Measurements from ENCODE around the gene COPZ1. TPM values are rescaled to one million over a fixed set of nuclear protein-coding genes. Genes with fewer than 3 reads are reported as not detected.
"Not testable (repeated sequence)": the region's sequence is repeated elsewhere in the genome, so short reads cannot be mapped to it uniquely, and the experiment has no call there.

The COPZ1 gene, protein sequence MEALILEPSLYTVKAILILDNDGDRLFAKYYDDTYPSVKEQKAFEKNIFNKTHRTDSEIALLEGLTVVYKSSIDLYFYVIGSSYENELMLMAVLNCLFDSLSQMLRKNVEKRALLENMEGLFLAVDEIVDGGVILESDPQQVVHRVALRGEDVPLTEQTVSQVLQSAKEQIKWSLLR
- total RNA-seq (2012; rRNA removed) = 109 and 115 TPM in 2 replicates

DNA sequence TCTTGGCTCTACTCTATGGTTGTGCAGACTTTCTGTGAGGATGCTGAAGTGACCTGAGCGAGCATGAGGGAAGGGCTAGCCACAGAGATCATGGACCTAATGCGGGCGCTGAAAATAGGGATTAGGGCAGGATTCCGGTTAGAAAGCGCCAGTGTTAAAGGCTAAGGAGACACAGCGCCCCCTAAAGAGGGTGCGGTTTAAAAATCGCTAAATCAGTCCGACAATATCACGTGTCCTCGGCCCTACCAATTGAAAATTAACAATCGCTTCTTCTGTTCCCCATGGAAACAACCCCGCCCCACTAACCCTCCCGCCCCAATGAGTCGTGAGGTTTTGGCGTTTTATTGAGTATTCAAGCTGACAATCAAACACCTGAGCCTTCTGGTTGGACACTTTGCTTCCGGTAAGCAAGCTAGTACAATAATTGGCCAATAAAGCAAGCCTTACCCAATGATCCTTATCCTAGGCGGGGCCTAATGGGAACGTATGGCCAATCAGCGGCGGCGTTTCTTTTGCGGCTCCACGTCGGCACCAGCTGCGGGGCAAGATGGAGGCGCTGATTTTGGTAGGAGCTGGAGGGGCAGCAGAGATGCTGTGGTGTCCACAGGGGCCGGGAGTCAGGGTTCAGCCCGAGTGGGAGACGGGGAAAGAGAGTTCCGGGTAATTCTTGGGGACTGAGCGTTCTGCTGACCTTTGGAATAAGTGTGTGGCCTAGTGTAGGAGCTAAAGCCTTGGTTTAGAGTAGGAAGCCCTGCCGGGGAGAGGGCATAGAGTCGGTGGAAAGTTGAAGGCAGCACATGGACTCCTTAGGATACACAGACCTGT, at the start of gene COPZ1:
Gene COPZ1, plus strand, starts transcription at position 515 of the 825 bp plus-strand sequence. Its CDS starts 33 bp downstream, at position 548.
- Histone ChIP-seq H3K4me1 (ENCODE audit: control insufficient read depth, insufficient read depth, low read length) (peaks cover 31% of the 10 kb centered on the region), H3K36me3 (ENCODE audit: insufficient read depth, low read length) (peaks cover 4% of the 10 kb centered on the region), H3K9ac (ENCODE audit: low read depth, low read length) (peak within 1 kb of the TSS; percentile 92), H3K27me3 (ENCODE audit: control insufficient read depth, insufficient read depth, low read length) (no peaks in the 10 kb centered on the region), H3K4me3 (ENCODE audit: low read length) (peak within 1 kb of the TSS; percentile 78), H3K9me3 (replicated peaks; ENCODE audit: low read length) (no peaks in the 10 kb centered on the region), H3K4me2 (ENCODE audit: low read length) (peak within 1 kb of the TSS; percentile 81)

DNA sequence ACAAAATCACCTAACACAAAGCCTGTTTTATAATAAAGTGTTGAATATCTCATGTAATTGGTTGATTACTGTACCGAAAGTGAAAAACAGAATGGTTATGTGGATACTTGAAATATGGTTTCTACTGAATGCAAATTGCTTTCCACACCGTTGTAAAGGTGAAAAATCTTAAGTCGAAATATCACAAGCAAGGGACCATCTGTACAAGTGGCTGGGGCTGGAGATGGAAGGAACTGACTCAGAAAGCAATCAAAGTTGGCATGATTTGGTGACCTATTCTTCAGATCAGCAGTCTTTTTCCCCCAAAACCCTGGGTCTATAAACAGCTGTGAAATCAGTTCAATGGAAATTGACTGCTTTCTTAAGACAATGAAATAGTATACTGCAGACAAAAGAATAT, 48.6 kb upstream of the COPZ1 start:
- no peak overlapping the region for H3K4me3 ChIP-seq (ENCODE audit: low read length)
- H3K9me3 ChIP-seq (replicated peaks; ENCODE audit: low read length) = no peaks in the 10 kb centered on the region
- H3K27me3 ChIP-seq (ENCODE audit: control insufficient read depth, insufficient read depth, low read length) = no peaks in the 10 kb centered on the region
- H3K4me1 ChIP-seq (ENCODE audit: control insufficient read depth, insufficient read depth, low read length) = peaks cover 10% of the 10 kb centered on the region
- H3K9ac ChIP-seq (ENCODE audit: low read depth, low read length) = no peak overlapping the region
- H3K36me3 ChIP-seq (ENCODE audit: insufficient read depth, low read length) = peaks cover 16% of the 10 kb centered on the region
- H3K4me2 ChIP-seq (ENCODE audit: low read length) = no peak overlapping the region

DNA sequence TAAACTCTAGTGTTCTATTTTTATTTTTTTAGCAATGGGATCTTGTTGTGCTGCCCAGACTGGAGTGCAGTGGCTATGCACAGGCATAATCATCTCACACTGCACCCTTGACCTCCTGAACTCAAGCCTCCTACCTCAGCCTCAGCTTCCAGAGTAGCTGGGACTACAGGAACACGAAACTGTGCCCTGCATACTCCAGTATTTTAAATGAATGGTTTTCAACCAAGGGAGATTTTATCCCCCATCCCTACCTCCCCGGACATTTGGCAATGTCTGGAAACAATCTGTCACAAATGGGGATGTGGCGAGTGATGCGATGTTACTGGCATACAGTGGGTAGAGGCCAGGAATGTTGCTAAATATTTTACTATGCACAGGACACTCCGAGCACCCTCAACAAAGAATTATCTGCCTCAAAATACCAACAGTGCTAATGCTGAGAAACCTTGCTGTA, 47.1 kb upstream of the COPZ1 start:
- peak overlapping the region; percentile 92 for H3K4me3 ChIP-seq (ENCODE audit: low read length)
- H3K9ac ChIP-seq (ENCODE audit: low read depth, low read length) = peak overlapping the region; percentile 98
- no peaks in the 10 kb centered on the region for H3K27me3 ChIP-seq (ENCODE audit: control insufficient read depth, insufficient read depth, low read length)
- peak overlapping the region; percentile 77 for H3K4me2 ChIP-seq (ENCODE audit: low read length)
- H3K36me3 ChIP-seq (ENCODE audit: insufficient read depth, low read length) = peaks cover 22% of the 10 kb centered on the region
- H3K9me3 ChIP-seq (replicated peaks; ENCODE audit: low read length) = no peaks in the 10 kb centered on the region
- peaks cover 16% of the 10 kb centered on the region for H3K4me1 ChIP-seq (ENCODE audit: control insufficient read depth, insufficient read depth, low read length)

DNA sequence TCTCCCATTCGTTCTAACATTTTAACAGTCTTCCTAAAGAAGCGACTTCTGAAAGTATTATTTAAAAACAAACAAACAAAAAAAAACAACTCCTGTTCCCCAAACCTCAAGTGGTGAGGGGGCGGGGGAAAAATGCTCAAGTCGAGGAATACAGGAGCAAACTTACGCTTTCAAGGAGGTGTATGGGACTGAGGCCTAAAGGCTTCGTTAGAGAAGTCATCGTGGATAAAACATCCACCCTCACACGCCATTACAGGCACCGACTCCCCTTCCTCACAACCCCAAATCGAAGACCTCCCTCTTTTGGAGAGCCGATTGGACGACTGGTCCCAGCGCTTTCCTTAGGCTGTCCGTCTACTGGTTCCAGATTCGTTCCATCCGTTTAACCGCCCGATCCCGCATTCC, 45.7 kb upstream of the COPZ1 start:
- peak overlapping the region; percentile 98 for H3K9ac ChIP-seq (ENCODE audit: low read depth, low read length)

DNA sequence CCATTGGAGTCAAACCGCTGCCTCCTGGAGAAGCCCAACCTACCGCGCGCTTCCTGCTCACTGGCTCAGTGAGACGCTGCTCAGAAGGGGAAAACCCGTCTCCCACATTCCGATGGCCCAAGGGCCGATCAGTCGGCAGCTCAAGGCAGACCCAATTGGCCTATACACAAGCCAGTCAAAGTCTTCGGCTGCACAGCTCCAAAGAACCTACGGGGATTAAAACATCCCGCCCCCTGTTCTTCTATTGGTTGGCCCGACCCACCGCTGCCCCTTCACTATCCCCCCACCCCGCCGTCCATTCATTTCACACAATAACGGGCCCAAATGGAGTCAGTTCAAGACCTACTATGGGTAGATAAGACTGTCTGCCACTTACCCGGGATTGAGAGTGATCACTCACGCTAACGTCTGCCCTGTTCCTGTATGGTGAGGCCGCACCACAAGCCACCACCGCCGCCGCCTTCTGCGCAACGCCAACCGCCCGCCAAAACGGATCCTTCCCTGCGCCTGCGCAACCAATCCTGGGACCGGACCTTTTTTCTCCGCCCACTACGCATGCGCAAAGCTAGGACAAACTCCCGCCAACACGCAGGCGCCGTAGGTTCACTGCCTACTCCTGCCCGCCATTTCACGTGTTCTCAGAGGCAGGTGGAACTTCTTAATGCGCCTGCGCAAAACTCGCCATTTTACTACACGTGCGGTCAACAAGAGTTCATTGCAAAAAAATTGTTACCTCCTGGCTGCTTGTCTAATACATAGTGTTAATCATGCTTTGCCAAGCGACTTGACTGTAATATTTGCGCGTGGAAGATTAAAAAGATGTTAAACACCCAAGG, 45.1 kb upstream of the COPZ1 start, which contains the start of gene CBX5:
Gene CBX5, minus strand, starts transcription at position 491 of the 836 bp plus-strand sequence. CDS start 22,472 bp downstream, outside the sequence.
- Histone ChIP-seq H3K9ac (ENCODE audit: low read depth, low read length) (peak within 1 kb of the TSS; percentile 98), H3K4me1 (ENCODE audit: control insufficient read depth, insufficient read depth, low read length) (peaks cover 30% of the 10 kb centered on the region), H3K9me3 (replicated peaks; ENCODE audit: low read length) (no peaks in the 10 kb centered on the region), H3K4me2 (ENCODE audit: low read length) (peak within 1 kb of the TSS; percentile 91), H3K36me3 (ENCODE audit: insufficient read depth, low read length) (peaks cover 37% of the 10 kb centered on the region), H3K4me3 (ENCODE audit: low read length) (peak within 1 kb of the TSS; percentile 92), H3K27me3 (ENCODE audit: control insufficient read depth, insufficient read depth, low read length) (no peaks in the 10 kb centered on the region)

More for the DNA sequence above, 45.7 kb upstream of the COPZ1 start:
- no peaks in the 10 kb centered on the region for H3K9me3 ChIP-seq (replicated peaks; ENCODE audit: low read length)
- peak overlapping the region; percentile 77 for H3K4me2 ChIP-seq (ENCODE audit: low read length)
- no peaks in the 10 kb centered on the region for H3K27me3 ChIP-seq (ENCODE audit: control insufficient read depth, insufficient read depth, low read length)
- H3K4me1 ChIP-seq (ENCODE audit: control insufficient read depth, insufficient read depth, low read length) = peaks cover 29% of the 10 kb centered on the region
- H3K4me3 ChIP-seq (ENCODE audit: low read length) = peak overlapping the region; percentile 92
- H3K36me3 ChIP-seq (ENCODE audit: insufficient read depth, low read length) = peaks cover 35% of the 10 kb centered on the region

DNA sequence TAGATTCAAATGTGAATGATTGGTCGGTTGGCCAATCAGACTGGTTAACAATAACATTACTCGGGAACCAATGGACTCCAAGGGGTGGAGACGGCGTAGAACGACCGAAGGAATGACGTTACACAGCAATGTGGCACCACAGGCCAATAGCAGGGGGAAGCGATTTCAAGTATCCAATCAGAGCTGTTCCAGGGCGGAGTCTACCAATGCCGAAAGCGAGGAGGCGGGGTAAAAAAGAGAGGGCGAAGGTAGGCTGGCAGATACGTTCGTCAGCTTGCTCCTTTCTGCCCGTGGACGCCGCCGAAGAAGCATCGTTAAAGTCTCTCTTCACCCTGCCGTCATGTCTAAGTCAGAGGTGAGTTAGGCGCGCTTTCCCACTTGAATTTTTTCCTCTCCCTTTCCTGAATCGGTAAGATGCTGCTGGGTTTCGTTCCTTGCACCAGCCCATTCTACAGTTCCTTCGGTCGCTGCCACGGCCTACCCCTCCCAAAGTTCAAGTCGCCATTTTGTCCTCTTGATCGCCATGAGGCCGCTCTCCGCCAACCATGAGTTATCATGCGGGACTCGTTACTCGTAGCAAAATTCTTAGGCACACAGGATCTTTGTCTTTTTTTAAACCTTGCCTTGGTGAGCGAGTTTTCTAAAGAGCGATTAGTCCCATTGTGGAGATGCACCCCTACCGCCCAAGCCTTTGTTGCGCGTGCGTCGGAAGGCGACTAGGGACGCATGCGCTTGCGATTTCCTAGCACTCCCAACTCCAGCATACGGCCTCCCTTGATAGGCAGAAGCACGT, 44.3 kb upstream of the COPZ1 start, which contains the start of gene HNRNPA1:
Gene HNRNPA1, plus strand, starts transcription at position 259 of the 793 bp plus-strand sequence. Its CDS starts 82 bp downstream, at position 341.
- H3K4me2 ChIP-seq (ENCODE audit: low read length) = peak within 1 kb of the TSS; percentile 91
- H3K36me3 ChIP-seq (ENCODE audit: insufficient read depth, low read length) = peaks cover 44% of the 10 kb centered on the region
- peak within 1 kb of the TSS; percentile 98 for H3K9ac ChIP-seq (ENCODE audit: low read depth, low read length)
- H3K4me1 ChIP-seq (ENCODE audit: control insufficient read depth, insufficient read depth, low read length) = peaks cover 36% of the 10 kb centered on the region
- H3K4me3 ChIP-seq (ENCODE audit: low read length) = peak within 1 kb of the TSS; percentile 92
- no peaks in the 10 kb centered on the region for H3K9me3 ChIP-seq (replicated peaks; ENCODE audit: low read length)
- H3K27me3 ChIP-seq (ENCODE audit: control insufficient read depth, insufficient read depth, low read length) = no peaks in the 10 kb centered on the region

DNA sequence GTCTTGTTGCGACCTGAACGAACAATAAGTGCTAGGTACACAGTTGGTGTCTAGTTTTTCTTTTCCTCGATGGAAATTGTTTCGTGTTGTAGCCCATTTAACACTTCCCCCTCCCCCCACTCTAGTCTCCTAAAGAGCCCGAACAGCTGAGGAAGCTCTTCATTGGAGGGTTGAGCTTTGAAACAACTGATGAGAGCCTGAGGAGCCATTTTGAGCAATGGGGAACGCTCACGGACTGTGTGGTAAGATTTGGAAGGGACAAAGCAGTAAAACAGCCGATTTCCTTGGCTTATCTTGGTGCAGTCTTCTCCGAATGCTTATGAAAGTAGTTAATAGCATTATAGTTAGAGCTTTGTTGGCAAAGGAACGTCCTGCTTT, 43.7 kb upstream of the COPZ1 start:
- peaks cover 36% of the 10 kb centered on the region for H3K4me1 ChIP-seq (ENCODE audit: control insufficient read depth, insufficient read depth, low read length)

DNA sequence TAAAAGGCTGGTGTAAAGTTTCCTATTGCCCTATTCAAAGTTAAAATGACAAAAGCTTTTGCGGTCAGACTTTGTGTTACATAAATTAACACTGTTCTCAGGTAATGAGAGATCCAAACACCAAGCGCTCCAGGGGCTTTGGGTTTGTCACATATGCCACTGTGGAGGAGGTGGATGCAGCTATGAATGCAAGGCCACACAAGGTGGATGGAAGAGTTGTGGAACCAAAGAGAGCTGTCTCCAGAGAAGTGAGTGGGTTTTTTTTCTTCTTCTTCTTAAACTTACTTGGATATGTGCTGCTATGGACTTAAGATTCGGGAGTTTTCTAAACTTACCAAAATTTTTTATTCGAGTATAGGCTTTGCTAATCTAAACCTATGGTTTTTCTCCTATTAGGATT, 43.2 kb upstream of the COPZ1 start:
- H3K4me1 ChIP-seq (ENCODE audit: control insufficient read depth, insufficient read depth, low read length) = peaks cover 36% of the 10 kb centered on the region
- peak overlapping the region; percentile 92 for H3K4me3 ChIP-seq (ENCODE audit: low read length)
- not testable (repeated sequence) for H3K9me3 ChIP-seq (replicated peaks; ENCODE audit: low read length); H3K27me3 ChIP-seq (ENCODE audit: control insufficient read depth, insufficient read depth, low read length)
- H3K9ac ChIP-seq (ENCODE audit: low read depth, low read length) = peak overlapping the region; percentile 98
- peaks cover 54% of the 10 kb centered on the region for H3K36me3 ChIP-seq (ENCODE audit: insufficient read depth, low read length)
- H3K4me2 ChIP-seq (ENCODE audit: low read length) = peak overlapping the region; percentile 91

More for the DNA sequence above, 43.7 kb upstream of the COPZ1 start:
- peaks cover 49% of the 10 kb centered on the region for H3K36me3 ChIP-seq (ENCODE audit: insufficient read depth, low read length)
- H3K4me3 ChIP-seq (ENCODE audit: low read length) = peak overlapping the region; percentile 92
- H3K27me3 ChIP-seq (ENCODE audit: control insufficient read depth, insufficient read depth, low read length); H3K9me3 ChIP-seq (replicated peaks; ENCODE audit: low read length): not testable (repeated sequence)
- peak overlapping the region; percentile 98 for H3K9ac ChIP-seq (ENCODE audit: low read depth, low read length)
- peak overlapping the region; percentile 91 for H3K4me2 ChIP-seq (ENCODE audit: low read length)

DNA sequence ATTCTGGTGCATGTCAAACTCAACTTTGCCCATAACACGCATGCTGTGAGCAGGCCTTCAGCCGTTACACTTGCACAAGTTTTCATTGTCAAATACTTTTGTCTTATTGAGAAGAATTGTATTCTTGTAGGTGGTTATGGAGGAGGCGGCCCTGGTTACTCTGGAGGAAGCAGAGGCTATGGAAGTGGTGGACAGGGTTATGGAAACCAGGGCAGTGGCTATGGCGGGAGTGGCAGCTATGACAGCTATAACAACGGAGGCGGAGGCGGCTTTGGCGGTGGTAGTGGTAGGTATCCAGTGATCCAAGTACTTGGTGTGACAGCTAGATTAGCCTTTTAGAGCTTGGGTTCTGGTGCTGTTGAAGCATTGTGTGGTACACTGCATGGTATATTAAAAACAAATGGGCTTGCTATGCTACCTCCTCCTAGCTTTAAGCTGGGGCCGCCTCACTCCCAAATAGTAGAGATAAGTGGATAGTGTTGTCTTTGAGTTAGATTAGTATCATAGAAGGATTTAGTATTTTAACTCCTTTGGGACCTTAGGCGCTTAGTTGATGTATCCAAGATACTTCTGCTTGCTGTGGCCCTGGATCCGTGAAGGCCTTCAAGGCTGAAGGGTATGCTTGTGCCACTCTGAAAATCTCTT, 41.9 kb upstream of the COPZ1 start:
- H3K4me2 ChIP-seq (ENCODE audit: low read length) = peak overlapping the region; percentile 91
- peaks cover 67% of the 10 kb centered on the region for H3K36me3 ChIP-seq (ENCODE audit: insufficient read depth, low read length)
- H3K4me3 ChIP-seq (ENCODE audit: low read length) = peak overlapping the region; percentile 92
- H3K9ac ChIP-seq (ENCODE audit: low read depth, low read length) = peak overlapping the region; percentile 98
- no peaks in the 10 kb centered on the region for H3K27me3 ChIP-seq (ENCODE audit: control insufficient read depth, insufficient read depth, low read length)
- H3K9me3 ChIP-seq (replicated peaks; ENCODE audit: low read length) = no peaks in the 10 kb centered on the region
- peaks cover 30% of the 10 kb centered on the region for H3K4me1 ChIP-seq (ENCODE audit: control insufficient read depth, insufficient read depth, low read length)

DNA sequence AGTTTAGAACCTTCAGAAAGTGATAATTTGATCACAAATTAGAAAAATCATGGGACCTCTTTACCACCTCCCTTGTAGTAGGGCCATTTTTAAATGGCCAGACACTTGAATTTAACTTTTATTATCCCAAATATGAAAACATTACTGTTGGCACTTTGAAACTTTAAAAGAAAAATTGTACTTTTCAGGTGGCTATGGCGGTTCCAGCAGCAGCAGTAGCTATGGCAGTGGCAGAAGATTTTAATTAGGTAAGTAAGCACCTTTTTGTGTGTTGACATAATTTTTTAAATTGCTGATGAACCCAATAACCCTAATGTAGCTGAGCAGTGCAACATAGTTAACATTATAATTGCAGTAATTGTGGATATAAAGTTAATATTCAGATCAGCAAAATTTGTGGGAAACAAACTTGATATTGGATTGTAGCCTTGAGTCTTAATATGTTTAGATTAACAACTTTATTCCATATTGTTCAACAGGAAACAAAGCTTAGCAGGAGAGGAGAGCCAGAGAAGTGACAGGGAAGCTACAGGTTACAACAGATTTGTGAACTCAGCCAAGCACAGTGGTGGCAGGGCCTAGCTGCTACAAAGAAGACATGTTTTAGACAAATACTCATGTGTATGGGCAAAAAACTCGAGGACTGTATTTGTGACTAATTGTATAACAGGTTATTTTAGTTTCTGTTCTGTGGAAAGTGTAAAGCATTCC, 40.7 kb upstream of the COPZ1 start:
- not testable (repeated sequence) for H3K9me3 ChIP-seq (replicated peaks; ENCODE audit: low read length); H3K27me3 ChIP-seq (ENCODE audit: control insufficient read depth, insufficient read depth, low read length)
- Histone ChIP-seq H3K4me1 (ENCODE audit: control insufficient read depth, insufficient read depth, low read length) (peaks cover 26% of the 10 kb centered on the region), H3K4me2 (ENCODE audit: low read length) (peak overlapping the region; percentile 91), H3K4me3 (ENCODE audit: low read length) (peak overlapping the region; percentile 92), H3K9ac (ENCODE audit: low read depth, low read length) (peak overlapping the region; percentile 98), H3K36me3 (ENCODE audit: insufficient read depth, low read length) (peaks cover 72% of the 10 kb centered on the region)
